ENCODE data around the gene MATN1.

The MATN1 gene

DNA sequence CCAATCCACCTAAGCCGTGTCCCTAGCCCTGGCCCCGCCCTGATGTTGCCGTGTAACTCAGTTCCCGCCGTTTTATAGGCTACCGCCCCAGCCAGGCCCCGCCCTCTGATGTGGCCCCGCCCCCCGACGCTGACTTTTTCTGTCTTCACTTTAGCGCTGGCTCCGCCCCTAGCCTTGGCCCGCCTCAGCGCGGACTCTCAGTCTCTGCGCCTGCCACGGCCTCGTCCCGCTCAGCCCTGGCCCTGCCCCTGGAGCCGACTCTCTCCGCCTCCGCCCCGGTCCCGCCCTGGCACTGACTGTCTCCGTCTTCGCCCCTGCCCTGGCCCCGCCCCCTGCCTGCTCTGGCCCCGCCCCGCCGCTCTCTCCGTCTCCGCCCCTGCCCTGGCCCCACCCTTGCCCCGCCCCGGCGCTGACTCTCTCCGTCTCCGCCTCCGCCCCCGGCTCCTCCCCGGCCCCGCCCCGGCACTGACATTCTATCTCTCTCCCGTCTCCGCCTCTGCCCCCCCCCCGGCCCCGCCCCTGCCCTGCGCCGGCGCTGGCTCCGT, 5.2 kb downstream of the MATN1 start:
- DNase-seq (ENCODE audit: low read depth in 2 of 2): peak; percentile 98 to 99

DNA sequence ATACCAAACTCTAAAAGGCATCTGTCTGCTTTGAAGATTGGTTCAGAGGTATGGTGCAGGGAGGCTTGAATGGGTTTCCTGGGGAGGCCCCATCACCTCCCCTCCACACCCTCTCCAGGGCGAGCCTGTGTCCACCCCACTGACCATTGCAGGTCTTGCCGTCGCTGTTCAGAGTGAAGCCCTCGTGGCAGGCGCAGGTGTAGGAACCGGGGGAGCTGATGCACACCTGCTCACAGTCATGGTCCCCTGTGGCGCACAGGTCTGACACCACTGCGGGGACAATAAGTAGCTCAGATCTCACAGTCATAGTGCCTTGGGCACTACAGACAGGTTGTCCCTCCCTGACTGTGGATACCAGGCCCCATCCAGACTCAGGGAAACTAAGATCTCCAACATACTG, 6.7 kb downstream of the MATN1 start:
- no peak for DNase-seq (ENCODE audit: low read depth in 2 of 2)

DNA sequence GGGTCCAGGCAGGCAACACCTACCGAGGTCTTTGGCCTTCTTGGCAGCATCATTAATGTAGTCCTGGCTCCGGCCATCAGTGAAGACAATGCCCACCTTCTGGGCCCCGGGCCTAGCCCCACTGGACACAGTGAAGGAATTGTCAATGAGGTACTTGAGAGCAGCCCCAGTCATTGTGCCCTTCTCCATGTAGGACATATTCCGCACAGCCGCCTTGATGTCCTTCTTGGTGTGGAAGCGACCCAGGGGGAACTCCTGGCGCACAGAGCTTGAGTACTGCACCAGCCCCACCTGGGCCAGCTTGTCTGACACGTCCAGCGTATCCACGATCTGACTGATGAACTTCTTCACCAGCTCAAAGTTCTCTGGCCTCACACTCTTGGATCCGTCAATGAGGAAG, 7.5 kb downstream of the MATN1 start:
- no peak for DNase-seq (ENCODE audit: low read depth in 2 of 2)

DNA sequence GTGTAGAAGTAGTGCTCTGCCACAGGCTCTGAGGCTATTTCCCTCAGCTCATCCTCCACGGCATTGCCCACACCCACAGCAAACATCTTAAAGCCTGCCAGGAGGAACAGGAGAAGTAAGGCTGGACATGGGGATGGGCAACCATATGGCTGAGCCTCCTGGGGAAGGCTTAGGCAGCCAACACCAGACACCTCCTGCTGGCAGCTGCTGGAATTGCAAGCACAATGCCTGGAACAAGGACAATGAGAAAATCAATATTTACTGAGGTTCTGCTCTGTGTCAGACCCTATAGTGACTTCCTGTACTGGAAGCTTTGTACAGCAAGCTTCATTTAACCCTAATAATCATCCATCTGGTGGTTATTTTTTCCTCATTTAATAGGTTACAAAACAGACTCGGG, 8.2 kb downstream of the MATN1 start:
- no peak for DNase-seq (ENCODE audit: low read depth in 2 of 2)

DNA sequence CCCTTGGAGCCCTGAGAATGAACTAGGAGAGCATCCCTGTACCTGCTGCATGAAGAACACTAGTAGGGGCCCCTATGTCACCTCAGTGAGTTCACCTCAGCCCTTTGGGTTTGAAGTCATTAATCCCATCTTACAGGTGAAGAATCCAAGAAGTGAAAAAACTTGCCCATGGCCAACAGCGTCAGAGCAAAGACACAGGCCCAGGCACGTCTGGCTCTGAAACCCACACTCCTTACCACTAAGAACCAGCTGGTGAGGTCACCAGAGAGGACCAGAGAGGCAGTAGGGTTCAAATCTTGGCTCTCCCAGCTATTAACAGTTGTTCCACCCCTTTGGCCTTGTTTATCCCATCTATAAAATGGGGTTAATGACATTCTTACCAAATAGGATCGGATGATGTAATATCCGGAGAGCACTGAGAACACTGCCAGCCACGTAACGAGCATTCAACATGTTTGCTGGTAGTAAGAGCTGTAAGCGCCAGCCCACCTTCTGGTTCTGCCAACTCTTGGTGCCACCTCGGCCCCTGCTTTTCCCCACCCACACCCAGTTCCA, 8.8 kb downstream of the MATN1 start:
- DNase-seq (ENCODE audit: low read depth in 2 of 2): no peak

DNA sequence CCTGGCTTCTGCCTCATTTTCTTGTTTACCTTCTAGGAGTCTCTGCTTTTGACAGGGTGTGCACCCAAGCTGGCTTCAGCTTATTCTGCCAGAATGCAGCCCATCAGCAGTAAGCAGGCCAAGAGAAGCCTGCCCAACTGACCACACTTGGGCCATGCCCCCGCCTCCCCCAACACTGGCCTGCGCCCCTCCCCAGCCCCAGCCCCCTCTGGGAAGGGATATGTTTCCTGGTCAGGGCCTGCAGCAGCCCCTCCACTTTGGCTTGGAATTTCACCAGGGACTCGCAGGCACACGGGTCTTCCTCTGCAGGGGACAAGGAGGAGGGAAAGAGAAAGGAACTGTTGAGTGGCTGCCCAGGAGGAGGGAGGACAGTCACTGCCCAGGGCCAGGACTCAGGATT, 9.4 kb downstream of the MATN1 start:
- no peak for DNase-seq (ENCODE audit: low read depth in 2 of 2)

DNA sequence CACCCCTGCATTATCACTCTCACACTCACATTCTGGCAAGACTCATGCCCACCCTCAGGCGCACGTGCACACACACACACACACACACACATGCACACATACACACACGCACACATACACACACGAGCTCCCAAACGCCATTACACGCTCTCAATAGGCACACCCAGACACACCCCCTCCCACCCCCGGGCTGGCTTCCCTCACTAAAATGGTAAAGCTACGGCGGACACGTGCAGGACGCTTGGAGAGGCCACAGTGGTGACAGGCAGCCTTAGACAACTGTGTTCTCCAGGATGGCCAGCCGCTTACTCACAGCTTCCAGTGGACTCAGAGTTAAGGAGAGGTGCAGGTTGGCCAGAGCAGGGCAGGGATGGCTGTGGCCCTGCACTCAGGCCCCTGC, 10.1 kb downstream of the MATN1 start:
- DNase-seq (ENCODE audit: low read depth in 2 of 2): no peak

DNA sequence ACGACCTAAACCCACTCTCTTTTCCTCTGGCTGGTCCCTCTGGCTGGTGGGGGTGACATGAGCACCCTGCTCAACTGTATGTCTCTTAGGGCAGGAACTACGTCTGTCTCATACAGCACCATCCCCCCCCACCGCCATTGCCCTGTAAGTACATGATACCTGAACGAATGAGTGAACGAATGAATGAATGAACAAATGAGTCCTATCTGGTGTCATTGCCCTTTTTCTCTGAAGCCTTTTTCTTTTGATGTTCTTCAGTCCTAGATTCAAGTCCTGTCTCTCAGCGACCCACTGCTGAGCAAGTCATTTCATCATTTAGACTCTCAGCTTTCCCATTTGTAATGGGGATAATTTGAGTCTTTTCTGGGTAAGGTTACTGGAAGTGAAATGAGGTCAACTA, 10.8 kb downstream of the MATN1 start:
- DNase-seq (ENCODE audit: low read depth in 2 of 2): no peak

DNA sequence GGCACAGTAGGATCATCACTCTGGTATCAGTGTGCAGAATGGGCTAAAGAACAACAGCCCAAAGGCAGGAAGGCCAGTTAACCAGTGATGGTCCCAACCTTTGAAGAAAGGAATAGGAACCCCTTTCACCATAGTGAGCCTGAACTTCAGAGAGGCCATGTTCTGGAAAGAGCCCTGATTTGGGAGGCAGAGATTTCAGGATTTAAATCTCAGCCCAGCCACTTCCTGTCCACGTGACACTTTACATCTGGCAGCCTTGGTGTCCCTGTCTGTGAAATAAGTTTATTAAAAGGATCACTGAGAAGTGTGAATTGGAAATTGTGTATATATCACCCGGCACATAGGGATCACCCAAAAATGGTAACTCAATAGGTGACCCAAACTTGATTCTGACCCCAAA, 13.0 kb downstream of the MATN1 start:
- DNase-seq (ENCODE audit: low read depth in 2 of 2): no peak

DNA sequence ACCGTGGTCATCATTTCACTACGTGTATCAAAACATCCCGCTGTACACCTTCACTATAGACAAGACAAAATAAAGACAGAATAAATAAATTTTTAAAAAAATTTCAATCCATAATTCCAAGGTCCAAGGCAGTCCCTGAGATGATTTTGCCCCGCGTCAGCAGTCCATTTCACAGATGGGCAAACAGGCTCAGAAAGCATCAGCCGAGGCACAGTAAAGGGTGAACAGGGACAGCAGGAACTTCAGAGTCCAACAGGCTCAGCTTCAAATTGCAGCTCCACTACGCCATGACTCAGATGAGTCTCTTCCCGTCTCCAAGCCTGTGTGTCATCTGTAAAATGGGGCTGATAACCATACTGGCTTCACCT, 15.0 kb downstream of the MATN1 start:
- DNase-seq (ENCODE audit: low read depth in 2 of 2): no peak

DNA sequence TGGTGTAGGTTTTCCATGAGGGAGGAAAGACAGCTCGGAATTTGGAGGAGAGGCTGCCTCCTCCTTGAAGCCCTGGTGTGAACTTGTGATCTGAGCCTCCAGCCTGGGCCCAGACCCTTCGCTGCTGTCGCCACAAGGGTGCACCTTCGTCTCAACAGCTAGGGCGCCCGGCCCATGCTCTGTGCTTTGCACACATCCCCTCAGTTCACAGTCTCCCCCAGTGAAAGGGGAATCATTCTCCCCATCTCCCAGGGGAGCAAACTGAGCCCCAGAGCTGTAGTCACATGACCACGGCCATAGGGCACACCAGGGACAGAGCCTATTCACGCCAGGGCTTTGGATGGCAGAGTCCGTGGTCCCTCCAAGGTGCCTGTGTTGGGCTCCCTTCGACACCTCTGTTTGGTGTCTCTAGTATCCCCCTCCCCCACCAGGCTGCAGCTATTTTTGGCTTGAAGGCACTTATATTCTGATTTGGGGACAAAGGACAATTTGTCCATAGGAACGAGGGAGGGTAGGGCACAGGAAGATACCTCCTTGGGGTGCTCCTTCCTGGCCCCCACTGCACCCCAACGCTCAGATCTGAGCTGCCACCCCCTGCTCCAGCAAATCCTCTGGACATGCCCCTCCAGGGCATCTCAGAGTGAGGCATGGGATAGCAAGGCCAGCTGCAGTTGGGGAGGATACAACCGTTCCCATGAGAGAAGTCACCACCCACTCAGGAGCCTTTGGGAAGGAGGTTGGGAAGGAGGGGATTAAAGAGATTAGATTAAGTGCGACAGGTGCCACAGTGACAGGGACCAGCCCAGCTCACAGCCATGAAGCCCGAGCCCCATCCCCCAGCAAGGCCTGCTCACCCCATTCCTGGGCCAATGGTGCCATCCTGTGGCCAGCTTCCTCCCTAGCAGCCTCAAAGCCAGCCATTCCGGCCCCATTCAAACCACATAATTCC, 15.7 kb downstream of the MATN1 start:
- peak; percentile 20 to 31 for DNase-seq (ENCODE audit: low read depth in 2 of 2)

DNA sequence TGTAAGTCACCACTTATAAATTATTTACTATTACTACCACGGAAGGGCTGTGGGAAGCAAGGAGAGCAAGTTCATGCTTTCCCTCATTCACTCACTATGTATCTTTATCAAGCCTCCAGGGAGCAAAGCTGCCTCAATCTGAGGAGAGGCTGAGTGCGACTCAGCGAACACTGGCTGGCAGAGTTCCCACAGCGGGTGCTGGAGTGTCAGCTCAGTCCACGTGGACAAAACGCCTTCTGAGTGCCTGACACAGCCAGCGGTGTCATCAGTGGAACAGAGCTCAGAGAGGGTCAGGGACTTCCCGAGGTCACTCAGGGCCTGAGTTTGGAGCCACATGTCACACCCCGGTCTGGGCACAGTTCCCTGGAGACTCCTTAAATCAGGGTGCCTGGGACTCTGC, 16.9 kb downstream of the MATN1 start:
- DNase-seq (ENCODE audit: low read depth in 2 of 2): no peak

DNA sequence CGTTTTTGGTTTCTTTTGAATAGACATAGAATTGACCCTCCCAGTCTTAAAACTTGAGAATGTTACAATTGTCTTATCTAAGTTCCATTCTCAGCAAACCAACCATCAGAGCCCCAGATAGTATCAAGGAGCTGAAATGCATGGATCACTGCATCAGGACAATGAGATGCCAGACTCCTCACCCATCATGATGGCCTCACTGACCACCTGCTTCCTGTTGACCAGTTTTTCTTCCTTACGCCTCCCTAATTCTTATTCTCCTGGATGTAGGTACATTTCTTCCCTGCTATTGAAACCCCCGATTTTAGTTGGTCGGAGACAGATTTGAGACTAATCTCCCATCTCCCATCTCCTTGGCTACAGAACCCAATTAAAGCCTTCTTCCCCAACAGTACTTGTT, 17.7 kb downstream of the MATN1 start:
- DNase-seq (ENCODE audit: low read depth in 2 of 2): no peak

DNA sequence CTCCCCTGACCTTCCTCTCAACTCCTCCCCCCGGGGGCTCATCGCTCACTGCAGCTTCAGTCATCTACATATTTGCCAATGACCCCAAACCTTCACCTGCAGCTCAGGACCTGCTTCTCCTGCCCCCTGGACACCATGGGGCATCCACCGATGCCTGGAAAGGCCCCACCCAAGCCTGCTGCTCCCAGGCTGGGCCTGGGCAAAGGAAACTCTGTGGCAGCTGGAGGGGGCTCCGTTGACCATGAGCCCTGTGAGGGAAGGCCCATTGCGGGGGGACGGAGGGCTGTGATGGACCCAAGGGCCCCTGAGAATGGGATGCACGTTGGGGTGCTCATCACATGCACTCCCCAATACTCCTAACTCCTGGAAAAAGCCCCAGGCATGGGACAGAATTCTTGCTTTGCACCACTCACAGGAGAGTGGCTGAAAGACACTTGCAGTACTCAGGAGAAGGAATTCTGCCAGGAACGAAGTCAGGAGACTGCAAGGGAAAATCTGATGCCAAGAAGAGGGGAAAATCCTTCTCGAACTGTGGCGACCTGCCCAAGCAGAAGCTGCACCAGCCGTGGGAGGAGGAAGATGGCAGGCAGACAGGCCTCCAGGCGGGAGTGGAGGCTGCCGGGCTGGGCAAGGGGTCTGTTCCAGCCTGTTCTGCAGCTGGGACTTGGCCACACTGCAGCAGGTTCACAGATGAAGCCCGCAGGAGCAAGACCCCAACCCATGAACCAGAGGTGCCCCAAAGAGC, 18.4 kb downstream of the MATN1 start:
- DNase-seq (ENCODE audit: low read depth in 2 of 2): no peak

DNA sequence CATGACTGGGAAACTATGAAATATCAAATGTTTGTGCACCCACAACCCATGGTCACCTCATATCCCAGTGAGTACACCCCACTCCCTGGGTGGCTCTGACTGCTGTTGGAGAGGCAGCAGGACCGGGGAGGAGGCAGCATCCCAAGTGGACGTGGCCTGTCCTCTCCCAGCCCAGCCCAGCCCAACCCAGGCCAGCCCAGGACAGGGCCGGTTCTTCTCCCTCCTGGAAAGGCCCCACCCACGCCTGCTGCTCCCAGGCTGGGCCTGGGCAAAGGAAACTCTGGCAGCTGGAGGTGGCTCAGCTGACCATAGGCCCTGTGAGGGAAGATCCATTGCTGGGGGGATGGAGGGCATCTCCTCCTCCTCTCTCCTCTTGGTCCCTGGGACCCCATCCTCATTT, 19.1 kb downstream of the MATN1 start:
- no peak for DNase-seq (ENCODE audit: low read depth in 2 of 2)

DNA sequence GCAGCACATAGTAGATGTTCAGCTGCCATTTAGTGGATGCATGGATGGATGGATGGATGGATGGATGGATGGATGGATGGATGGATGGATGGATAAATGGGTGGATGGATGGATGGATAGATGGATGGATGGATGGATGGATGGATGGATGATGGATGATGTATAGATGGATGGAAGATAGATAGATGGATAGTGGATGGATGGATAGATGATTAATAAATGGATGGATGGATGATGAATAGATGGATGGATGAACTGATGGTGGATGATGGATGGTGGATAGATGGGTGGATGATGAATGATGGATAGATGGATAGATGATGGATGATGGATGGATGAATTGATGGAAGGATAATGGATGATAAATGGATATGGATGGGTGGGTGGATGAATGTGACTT, 20.6 kb downstream of the MATN1 start:
- no peak for DNase-seq (ENCODE audit: low read depth in 2 of 2)

DNA sequence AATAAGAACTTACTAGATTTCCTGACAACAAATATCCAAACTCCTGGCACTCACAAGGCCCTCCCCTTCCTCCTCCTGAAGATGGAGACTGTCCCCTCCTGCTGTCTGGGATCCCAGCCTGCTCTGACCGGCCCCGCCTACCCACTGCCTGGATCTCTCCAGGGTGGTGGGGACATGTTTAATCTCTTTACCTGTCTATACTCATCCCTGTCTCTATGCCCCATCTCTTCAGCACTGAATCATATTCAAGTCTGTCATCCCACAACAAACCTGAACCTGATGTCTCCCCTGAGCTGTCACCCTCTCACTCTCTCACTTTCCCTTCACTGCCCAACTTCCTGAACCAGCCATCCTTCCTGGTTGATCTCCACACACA, 22.1 kb downstream of the MATN1 start:
- no peak for DNase-seq (ENCODE audit: low read depth in 2 of 2)

DNA sequence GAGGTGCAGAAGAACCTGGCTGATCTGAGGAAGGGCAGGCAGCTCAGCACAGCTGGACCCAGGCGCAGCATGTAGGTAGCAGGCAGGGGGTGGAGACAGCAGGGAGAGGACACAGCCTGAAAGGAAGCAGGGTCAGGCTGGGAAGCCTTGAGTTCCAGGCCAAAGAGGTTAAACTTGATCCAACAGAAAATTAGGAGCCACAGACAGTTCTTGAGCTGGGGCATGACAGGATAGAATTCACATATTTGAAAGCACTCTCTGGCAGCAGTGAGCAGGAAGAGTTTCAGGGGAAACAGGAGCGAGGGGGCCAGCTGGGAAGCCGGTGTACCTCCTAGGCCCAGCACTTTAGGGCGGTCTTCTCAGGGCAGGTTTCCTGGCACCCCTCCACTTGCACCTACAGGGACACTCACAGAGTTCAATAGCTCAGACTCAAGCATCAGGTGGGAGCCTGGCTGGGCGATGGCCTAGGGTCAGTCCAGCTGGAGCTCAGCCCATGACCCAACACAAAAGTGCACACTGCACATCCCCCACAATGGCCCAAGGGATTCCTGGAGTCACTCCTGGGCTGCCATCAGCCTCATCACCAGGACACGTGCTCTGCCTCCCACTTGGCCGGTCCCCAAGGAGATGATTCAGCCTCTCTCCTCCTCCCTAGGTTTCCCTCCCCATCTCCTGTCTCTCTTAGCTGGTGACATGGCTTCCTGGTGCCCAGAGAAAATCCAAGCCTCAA, 22.7 kb downstream of the MATN1 start:
- DNase-seq (ENCODE audit: low read depth in 2 of 2): no peak

DNA sequence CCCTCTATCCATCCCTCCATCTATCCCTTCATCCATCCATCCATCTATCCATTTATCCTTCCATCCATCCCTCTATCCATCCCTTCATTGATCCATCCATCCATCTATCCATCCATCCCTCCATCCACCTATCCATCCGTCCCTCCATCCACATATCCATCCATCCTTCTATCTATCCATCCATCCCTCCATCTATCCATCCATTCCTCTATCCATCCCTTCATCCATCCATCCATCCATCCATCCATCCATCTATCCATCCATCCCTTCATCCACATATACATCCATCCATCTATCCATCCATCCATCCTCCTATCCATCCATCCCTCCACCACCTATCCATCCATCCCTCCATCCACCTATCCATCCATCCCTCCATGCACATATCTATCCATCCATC, 23.6 kb downstream of the MATN1 start:
- no peak for DNase-seq (ENCODE audit: low read depth in 2 of 2)

DNA sequence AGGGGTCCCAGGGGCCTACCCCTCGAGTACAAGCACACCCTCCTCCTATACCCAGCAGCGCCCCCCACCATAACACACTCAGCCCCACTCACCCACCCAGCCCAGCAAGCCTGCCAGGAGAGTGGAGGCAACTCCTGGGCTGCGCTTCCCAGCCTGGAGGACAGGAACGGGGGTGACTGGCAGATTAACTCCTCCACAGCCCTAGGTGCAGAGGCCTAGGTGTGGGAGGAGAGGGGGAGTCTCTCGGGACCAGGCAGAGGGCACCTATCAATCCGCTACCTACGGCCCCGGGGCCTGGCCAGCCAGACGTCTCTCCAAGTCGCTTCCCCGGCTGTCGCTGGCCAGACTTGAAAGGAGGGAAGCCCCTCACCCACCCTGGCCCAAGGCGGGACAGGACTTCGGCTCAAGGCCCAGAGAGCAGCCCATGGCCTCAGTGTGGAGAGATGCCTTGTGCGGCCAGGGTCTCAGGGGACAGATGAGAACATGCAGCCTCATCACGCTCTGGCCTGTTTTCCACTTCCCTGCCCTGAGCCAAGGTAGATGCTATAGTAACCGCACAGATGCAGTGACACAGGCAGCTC, 24.9 kb downstream of the MATN1 start:
- no peak for DNase-seq (ENCODE audit: low read depth in 2 of 2)

DNA sequence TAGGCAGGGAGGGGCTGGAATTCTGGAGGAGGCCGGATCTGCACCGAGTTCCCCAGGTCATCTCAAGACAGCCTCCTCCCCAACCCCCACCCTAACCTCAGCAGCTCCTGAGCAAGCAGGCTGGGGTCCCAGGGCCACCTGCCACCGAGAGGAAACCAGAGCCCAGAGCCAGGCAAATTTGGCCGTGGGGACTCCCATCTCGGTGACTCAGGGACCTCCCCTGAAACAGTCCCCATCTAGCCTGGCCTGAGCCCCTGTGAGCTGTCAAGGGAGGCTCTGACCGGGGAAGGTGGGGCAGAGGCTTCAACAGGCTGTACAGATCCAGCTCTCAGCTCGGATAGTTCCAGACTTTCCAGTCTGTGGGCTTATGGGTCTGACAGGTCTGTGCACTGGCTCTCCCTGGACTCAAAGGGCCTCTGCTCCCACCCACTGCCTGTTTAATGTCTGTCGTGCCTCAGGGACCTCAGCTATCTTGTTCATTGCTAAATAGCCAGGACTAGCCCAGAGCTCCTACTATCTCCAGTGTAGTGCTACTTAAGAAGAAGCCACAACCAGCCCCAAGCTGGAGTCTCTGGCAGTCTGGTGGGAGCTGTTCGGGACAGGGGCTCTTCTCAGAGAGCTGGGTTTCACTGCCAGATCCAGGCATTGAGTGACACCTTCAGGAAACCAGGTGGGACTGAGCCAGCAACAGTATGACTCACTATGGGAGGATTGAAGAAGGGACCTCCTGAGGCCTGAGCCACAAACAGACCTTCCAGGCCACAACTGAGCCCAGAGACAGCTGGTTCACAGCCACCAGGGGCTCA, 25.6 kb downstream of the MATN1 start:
- no peak for DNase-seq (ENCODE audit: low read depth in 2 of 2)

Data from stimulated activated CD8-positive, alpha-beta memory T cell treated with anti-CD3 and anti-CD28 coated beads, Interleukin-7, amount 100 ng/mL, for 4 hours (primary cell).